Stimulated activated CD8-positive, alpha-beta memory T cell treated with anti-CD3 and anti-CD28 coated beads, Interleukin-12 subunit alpha, Interleukin-12 subunit beta, amount 100 ng/mL, for 24 hours (primary cell): ENCODE results near the gene RNASET2.

Source experiments
- DNase-seq: peaks from one replicate; pipeline ENCODE4 v3.0.0-alpha.2; 2020; ENCODE audit errors: extremely low read depth

Gene RNASET2

GRCh38 chr6:166946125-166946524 is 10.2 kb downstream of the RNASET2 start:
- no peak for DNase-seq

GRCh38 chr6:166944666-166945256 is 11.6 kb downstream of the RNASET2 start:
- no peak for DNase-seq

- no peak for DNase-seq
Measured at GRCh38 chr6:166942393-166943168, 13.8 kb downstream of the RNASET2 start.

GRCh38 chr6:166940643-166941068 is 15.7 kb downstream of the RNASET2 start:
- DNase-seq, result no peak

GRCh38 chr6:166939894-166940293 is 16.5 kb downstream of the RNASET2 start:
- no peak for DNase-seq

GRCh38 chr6:166939345-166939744 is 17.0 kb downstream of the RNASET2 start:
- DNase-seq, result no peak

- DNase-seq, result no peak
Measured at GRCh38 chr6:166938704-166939103, 17.6 kb downstream of the RNASET2 start.

- DNase-seq, result no peak
Measured at GRCh38 chr6:166938150-166938549, 18.2 kb downstream of the RNASET2 start.

- no peak for DNase-seq
Measured at GRCh38 chr6:166937746-166938145, 18.6 kb downstream of the RNASET2 start.

- DNase-seq, result no peak
Measured at GRCh38 chr6:166936079-166936787, 20.1 kb downstream of the RNASET2 start.

- DNase-seq, result no peak
Measured at GRCh38 chr6:166935353-166935752, 21.0 kb downstream of the RNASET2 start.

- no peak for DNase-seq
Measured at GRCh38 chr6:166934174-166934573, 22.2 kb downstream of the RNASET2 start.

GRCh38 chr6:166933396-166933795 is 23.0 kb downstream of the RNASET2 start:
- no peak for DNase-seq

GRCh38 chr6:166932616-166933015 is 23.7 kb downstream of the RNASET2 start:
- DNase-seq, result no peak

- no peak for DNase-seq
Measured at GRCh38 chr6:166932116-166932515, 24.2 kb downstream of the RNASET2 start.

GRCh38 chr6:166931426-166931970 is 24.9 kb downstream of the RNASET2 start:
- no peak for DNase-seq

- DNase-seq, result no peak
Measured at GRCh38 chr6:166930354-166930891, 25.9 kb downstream of the RNASET2 start.

- no peak for DNase-seq
Measured at GRCh38 chr6:166929542-166930189, 26.7 kb downstream of the RNASET2 start.

GRCh38 chr6:166928644-166929541 is 27.5 kb downstream of the RNASET2 start:
- DNase-seq, result no peak

GRCh38 chr6:166927935-166928643 is 28.3 kb downstream of the RNASET2 start:
- DNase-seq, result no peak
